HG02973 (cell line): ENCODE data around the gene NRXN3.

Experiments used
- ATAC-seq: cut with Tn5 transposase; IDR thresholded peaks from one replicate; pipeline ENCODE4 v1.9.1; 2021; ENCODE audit warnings: moderate library complexity; ENCODE audit not compliant: unreplicated experiment

NRXN3 gene

GRCh38 chr14:79543967-79544697, 1374.0 kb downstream of the NRXN3 start:
- no peak for ATAC-seq

- no peak for ATAC-seq
Measured at GRCh38 chr14:79544698-79545070, 1374.5 kb downstream of the NRXN3 start.

- no peak for ATAC-seq
Measured at GRCh38 chr14:79548836-79549235, 1378.7 kb downstream of the NRXN3 start.

- no peak for ATAC-seq
Measured at GRCh38 chr14:79549515-79549914, 1379.3 kb downstream of the NRXN3 start.

GRCh38 chr14:79551523-79551922, 1381.3 kb downstream of the NRXN3 start:
- no peak for ATAC-seq

- ATAC-seq: no peak
Measured at GRCh38 chr14:79552778-79553177, 1382.6 kb downstream of the NRXN3 start.

GRCh38 chr14:79554816-79555215, 1384.6 kb downstream of the NRXN3 start:
- ATAC-seq: no peak

- ATAC-seq: no peak
Measured at GRCh38 chr14:79555429-79555828, 1385.3 kb downstream of the NRXN3 start.

GRCh38 chr14:79557309-79557708, 1387.1 kb downstream of the NRXN3 start:
- no peak for ATAC-seq

GRCh38 chr14:79562185-79562584, 1392.0 kb downstream of the NRXN3 start:
- no peak for ATAC-seq

GRCh38 chr14:79564371-79564770, 1394.2 kb downstream of the NRXN3 start:
- no peak for ATAC-seq

- ATAC-seq: no peak
Measured at GRCh38 chr14:79567306-79567705, 1397.1 kb downstream of the NRXN3 start.

- ATAC-seq: no peak
Measured at GRCh38 chr14:79568594-79568993, 1398.4 kb downstream of the NRXN3 start.

GRCh38 chr14:79569072-79569471, 1398.9 kb downstream of the NRXN3 start:
- no peak for ATAC-seq

GRCh38 chr14:79570648-79571047, 1400.5 kb downstream of the NRXN3 start:
- no peak for ATAC-seq

GRCh38 chr14:79571366-79571765, 1401.2 kb downstream of the NRXN3 start:
- no peak for ATAC-seq

- no peak for ATAC-seq
Measured at GRCh38 chr14:79573486-79573885, 1403.3 kb downstream of the NRXN3 start.

- no peak for ATAC-seq
Measured at GRCh38 chr14:79575032-79575431, 1404.9 kb downstream of the NRXN3 start.

GRCh38 chr14:79576424-79576823, 1406.3 kb downstream of the NRXN3 start:
- ATAC-seq: no peak

GRCh38 chr14:79578470-79578869, 1408.3 kb downstream of the NRXN3 start:
- ATAC-seq: no peak

- no peak for ATAC-seq
Measured at GRCh38 chr14:79580414-79580813, 1410.2 kb downstream of the NRXN3 start.

GRCh38 chr14:79580906-79581305, 1410.7 kb downstream of the NRXN3 start:
- no peak for ATAC-seq

GRCh38 chr14:79581912-79582576, 1411.9 kb downstream of the NRXN3 start:
- ATAC-seq: no peak
